Measurements from ENCODE around the gene MRPL19. TPM values are rescaled to one million over a fixed set of nuclear protein-coding genes. Genes with fewer than 3 reads are reported as not detected.

MRPL19 gene
- total RNA-seq, 1 experiment from 2014 or later = 50.2 TPM

DNA sequence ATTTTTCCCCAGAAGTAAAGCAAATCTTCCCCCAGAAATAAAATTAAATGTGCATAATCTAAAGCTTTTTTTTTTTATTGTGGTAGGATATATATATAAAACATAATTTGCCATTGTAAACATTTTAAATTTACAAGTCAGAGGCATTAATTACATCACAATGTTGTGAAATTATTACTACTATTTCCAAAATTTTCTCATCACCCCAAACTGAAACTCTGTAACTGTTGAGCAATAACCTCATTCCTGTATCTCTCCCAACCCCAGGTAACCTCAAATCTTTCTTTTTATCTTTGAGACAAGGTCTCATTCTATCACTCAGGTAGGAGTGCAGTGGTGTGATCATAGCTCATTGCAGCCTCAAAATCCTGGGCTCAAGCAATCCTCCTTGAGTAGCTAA lies 11.2 kb downstream of the MRPL19 start:
- H3K4me3 ChIP-seq (ENCODE audit: low read depth in 2 of 2, low read length in 2 of 2) = no peak overlapping the region
- TF ChIP-seq CTCF (IDR thresholded peaks at IDR 0.05) (no peak), POLR2AphosphoS5 (IDR thresholded peaks at IDR 0.05; ENCODE audit: low read depth, low read length) (no peak), TCF7L2 (IDR thresholded peaks at IDR 0.05; ENCODE audit: low read depth, low read length) (no peak), REST (IDR thresholded peaks at IDR 0.05; ENCODE audit: insufficient read depth in 1 of 2, low read depth in 2 of 2, low read length in 1 of 2) (no peak), SIN3A (IDR thresholded peaks at IDR 0.05; ENCODE audit: borderline replicate concordance, insufficient read depth, low read depth, low read length) (no peak)
- no peaks in the 10 kb centered on the region for H3K27me3 ChIP-seq (ENCODE audit: control insufficient read depth, insufficient read depth, low read length)
- CTCF ChIA-PET = no interaction called here
- no peak overlapping the region for H3K27ac ChIP-seq (ENCODE audit: low read length)
- ATAC-seq = no peak
- POLR2A ChIA-PET = no interaction called here
- H3K36me3 ChIP-seq (ENCODE audit: control insufficient read depth, insufficient read depth, low read length) = peaks cover 33% of the 10 kb centered on the region
- DNase-seq (ENCODE audit: low read depth, low spot score) = no peak
- in situ Hi-C loops (cut with HindIII; ENCODE audit: low pct_unique_long_range_greater_than_20kb, low sequenced_read_pairs) = no loop called here
- no peaks in the 10 kb centered on the region for H3K9me3 ChIP-seq (ENCODE audit: control insufficient read depth, insufficient read depth, low read depth, low read length)
- intact Hi-C loops (cut with micrococcal nuclease; ENCODE audit: unreplicated experiment) = no loop called here
- BruUV-seq (replicated peaks) = no TSS peak
- H3K4me1 ChIP-seq (ENCODE audit: control insufficient read depth, insufficient read depth, low read length) = no peaks in the 10 kb centered on the region

DNA sequence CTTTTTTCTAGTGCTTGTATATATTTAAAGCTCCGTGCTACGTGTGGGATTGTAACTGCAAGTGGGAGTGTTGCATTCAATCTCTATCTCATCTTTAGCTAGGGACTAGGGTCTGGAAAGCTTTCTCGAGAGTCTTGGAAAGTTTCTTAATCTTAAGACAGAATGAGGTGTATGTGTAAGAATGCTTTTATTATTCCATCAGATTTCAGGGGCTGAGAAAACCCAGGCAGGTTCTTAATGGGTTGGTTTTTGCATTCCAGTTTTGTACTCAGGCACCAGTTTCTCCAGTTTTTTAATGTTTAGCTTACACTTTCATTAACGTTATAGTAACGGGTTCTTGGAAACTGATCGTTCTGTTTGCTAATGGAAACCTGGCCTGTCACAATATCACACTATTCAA lies 20.3 kb downstream of the MRPL19 start:
- POLR2A ChIA-PET = no interaction called here
- TF ChIP-seq SIN3A (IDR thresholded peaks at IDR 0.05; ENCODE audit: borderline replicate concordance, insufficient read depth, low read depth, low read length) = no peak
- TF ChIP-seq CTCF (IDR thresholded peaks at IDR 0.05) = no peak
- TF ChIP-seq POLR2AphosphoS5 (IDR thresholded peaks at IDR 0.05; ENCODE audit: low read depth, low read length) = no peak
- no peak for TF ChIP-seq TCF7L2 (IDR thresholded peaks at IDR 0.05; ENCODE audit: low read depth, low read length)
- no peak for TF ChIP-seq REST (IDR thresholded peaks at IDR 0.05; ENCODE audit: insufficient read depth in 1 of 2, low read depth in 2 of 2, low read length in 1 of 2)
- no TSS peak for BruUV-seq (replicated peaks)
- no peaks in the 10 kb centered on the region for H3K9me3 ChIP-seq (ENCODE audit: control insufficient read depth, insufficient read depth, low read depth, low read length)
- no peaks in the 10 kb centered on the region for H3K4me1 ChIP-seq (ENCODE audit: control insufficient read depth, insufficient read depth, low read length)
- CTCF ChIA-PET = no interaction called here
- H3K27me3 ChIP-seq (ENCODE audit: control insufficient read depth, insufficient read depth, low read length) = no peaks in the 10 kb centered on the region
- H3K4me3 ChIP-seq (ENCODE audit: low read depth in 2 of 2, low read length in 2 of 2) = no peak overlapping the region
- ATAC-seq = no peak
- peaks cover 25% of the 10 kb centered on the region for H3K36me3 ChIP-seq (ENCODE audit: control insufficient read depth, insufficient read depth, low read length)
- DNase-seq (ENCODE audit: low read depth, low spot score) = no peak
- intact Hi-C loops (cut with micrococcal nuclease; ENCODE audit: unreplicated experiment) (no loop called here), in situ Hi-C loops (cut with HindIII; ENCODE audit: low pct_unique_long_range_greater_than_20kb, low sequenced_read_pairs) (no loop called here)
- H3K27ac ChIP-seq (ENCODE audit: low read length) = no peak overlapping the region
